Stimulated activated CD4-positive, alpha-beta T cell treated with anti-CD3 and anti-CD28 coated beads, Interleukin-15, amount 100 ng/mL, for 24 hours (primary cell): ENCODE measurements around the gene NOC4L.
"Not testable (repeated sequence)": the region's sequence is repeated elsewhere in the genome, so short reads cannot be mapped to it uniquely, and the experiment has no call there.

ENCODE experiments used
- DNase-seq: peaks from one replicate; pipeline ENCODE4 v3.0.0-alpha.2; 2020

Gene NOC4L

DNA sequence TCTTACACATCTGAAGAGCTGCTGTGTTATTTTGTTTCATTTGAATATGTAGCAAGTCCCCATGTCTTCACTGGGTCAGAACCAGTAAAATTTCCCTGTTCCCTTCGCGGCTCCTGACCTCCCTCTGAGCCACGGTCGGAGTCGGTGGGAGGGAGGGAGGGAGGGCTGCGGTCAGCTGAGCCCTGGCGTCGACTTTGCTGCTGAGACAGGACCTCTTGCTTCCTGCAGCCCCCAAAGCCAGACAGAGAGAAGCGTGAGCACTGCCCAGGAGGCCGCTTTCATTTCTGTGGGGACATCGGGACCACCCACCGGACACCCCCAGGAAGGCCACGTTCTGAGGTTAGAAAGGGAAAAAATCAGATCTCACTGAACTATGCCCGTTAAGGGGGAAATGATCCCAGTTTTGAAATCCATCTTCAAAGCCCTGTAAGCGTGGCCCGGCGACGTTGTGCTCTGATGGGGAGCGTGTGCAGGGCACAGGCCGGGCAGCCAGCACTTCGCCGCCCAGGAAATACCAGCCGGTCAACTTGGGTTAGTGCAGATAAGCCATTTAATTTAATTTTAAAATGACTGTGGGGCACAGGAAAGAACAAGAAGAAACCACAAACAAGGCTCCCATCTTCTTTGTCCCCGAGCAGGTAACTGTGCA is 42.1 kb downstream of the NOC4L start:
- DNase-seq = no peak

DNA sequence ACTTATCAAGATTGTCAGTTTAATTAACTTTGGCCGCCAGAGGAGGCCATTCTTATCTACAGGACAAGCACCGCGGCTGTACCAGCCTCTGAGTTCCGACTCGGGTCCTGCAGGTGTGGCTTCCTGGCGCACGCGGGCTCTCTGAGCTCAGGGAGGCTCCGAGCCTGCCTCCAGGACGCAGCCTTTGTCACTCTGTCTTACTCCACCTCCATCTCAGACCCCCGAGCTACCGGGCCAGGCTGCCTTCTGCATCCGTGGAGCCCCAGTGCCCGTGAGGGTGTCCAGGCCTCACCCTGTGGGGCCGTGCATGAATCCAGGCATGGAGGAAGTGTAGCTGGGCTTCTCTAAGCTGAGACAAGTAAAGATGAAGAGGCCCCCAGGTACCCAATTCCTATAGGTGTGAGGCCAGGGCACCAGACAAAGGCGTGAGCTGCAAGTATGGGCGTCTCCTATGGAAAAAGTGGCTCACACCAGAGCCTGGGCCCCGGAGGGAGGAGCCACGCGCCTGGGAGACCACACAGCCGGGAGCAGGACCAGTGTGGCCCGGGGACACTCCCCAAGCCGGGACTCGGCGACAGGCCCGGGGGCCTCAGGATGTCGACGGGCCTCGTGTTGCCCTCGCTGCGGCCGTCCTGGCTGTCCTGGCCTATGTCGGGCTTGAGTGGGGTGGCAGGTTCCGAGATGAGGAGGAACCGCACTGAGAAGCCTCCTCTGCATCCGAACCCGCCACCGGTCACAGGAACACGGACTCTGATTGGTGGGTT is 42.8 kb downstream of the NOC4L start:
- peak; percentile 34 for DNase-seq

- DNase-seq = no peak
These were observed 43.6 kb downstream of the NOC4L start for GRCh38 chr12:132187646-132188450.

DNA sequence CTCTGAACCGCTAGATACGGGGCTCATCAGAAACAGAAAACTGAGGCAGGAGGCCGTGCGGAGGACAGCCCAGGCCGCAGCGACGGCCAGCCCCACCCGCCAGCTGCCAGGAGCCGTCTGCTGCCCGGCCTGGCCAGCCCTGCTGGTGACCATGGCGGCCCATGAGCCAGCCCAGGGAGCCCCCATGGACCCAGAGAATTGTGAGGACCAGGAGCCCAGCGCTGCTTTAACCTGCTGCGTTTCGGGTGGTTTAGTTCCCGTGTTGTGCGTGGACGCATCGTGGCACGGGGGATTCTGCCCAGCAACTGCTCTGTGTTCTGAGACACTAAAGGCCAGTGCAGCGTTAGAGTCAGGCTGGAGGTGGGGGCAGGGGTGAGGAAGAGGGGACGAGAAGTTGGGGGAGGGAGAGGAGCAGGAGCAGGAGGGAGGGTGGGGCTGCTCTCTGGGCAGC is 44.2 kb downstream of the NOC4L start:
- no peak for DNase-seq

GRCh38 chr12:132188916-132189325 is 44.7 kb downstream of the NOC4L start:
- no peak for DNase-seq

DNA sequence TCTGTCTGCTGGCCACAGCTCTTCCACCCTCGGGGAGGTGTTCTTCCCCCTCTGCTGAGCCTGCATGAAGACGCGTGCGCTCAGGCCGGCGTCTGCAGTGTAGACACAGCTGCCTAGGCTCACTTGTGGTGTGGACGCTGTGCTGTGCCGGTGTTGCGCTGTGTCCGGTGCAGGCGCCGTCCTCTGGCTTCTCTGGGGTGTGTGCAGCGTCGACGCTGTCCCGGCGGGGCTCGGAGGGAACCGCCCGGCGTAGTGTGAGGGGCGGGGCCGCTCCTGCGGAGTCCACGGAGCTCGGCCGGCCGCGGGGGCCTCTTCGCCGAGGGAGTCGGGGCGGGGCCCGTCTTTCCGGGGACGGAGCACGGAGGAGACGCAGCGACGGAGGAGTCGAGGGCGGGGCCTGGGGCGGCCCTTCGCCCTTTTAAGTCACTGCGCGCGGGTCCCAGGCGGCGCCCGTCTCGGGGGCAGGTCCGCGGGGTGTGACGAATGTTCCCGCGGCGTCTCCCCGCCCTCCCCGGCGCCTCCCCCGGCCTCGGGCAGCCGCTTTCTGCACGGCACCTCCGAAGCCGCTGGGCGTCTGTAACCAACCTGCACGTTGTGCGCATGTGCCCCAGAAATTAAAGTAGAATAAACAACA is 45.2 kb downstream of the NOC4L start:
- peak; percentile 97 for DNase-seq

DNA sequence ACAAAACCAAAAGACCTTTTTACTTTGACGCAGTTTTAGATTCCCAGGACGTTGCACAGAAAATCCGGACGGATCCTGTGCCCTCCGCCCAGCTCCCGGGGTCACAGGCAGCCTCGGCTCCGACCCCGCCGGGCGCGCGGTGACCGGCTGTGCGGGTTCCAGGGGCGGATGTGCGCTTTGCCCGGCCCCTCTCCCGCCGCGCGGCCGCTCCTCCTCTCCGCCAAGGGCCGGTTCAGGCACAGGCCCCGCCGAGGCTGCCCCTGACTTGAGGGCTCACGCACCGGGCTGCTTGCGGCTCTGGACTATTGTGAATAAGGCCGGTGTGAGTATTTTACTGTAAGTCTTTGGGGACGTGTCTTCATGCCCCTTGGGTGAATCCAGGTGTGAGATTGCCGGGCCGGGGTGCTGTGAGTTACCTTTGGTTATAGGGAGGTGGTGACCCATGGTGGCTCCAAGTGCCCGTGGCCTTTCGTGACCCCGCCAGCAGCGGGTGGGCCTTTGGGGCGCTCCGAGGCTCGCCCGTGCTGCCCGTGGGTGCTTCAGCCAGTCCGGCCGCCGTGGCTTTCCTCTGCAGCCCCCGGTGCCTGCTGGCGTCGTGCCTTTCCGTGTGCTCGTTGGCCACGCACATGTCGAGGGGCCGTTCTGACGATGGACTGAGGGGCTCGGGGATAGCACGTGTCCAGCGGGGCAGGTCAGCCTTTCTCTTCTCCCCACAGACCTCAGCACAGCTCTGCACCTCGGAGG is 45.9 kb downstream of the NOC4L start:
- no peak for DNase-seq

- no peak for DNase-seq
These were observed 46.7 kb downstream of the NOC4L start for GRCh38 chr12:132190834-132191500.

DNA sequence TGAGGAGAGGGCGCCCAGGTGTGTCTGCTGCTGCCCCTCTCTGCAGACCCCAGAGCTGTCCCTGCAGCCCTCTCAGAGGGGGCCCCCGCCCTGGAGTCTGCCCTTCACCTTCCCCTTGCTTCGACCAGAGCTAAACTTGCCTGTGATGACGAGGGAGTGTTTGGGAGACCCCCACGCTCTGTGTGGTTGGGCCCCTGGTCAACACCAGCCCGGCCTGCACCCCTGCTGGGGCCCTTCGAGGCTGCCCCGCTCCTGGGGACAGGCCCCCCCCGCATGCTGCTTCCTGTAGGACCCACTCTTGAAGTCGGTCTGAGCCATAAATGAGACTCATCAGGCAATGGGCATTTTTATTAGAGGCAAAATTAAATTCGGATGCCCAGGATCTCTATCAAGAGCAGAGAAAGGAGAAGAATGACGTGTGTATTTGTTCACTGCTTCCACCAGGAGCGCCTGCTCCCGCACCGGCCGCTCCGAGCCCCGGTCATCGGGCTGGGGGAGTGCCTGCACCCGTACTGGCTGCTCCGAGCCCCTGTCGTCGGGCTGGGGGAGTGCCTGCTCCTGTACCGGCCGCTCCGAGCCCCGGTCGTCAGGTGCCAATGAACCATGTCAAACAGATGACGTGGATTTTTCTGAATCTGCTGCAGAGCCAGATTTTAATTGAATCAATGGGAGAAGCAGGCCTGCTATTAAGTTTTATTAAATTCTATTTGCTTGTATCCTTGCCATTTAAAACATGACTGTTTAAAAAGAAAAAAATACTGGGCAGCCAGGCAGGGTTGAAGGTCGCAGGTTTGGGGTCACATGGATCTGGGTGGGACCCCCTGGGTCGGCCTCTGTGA is 47.7 kb downstream of the NOC4L start:
- no peak for DNase-seq

DNA sequence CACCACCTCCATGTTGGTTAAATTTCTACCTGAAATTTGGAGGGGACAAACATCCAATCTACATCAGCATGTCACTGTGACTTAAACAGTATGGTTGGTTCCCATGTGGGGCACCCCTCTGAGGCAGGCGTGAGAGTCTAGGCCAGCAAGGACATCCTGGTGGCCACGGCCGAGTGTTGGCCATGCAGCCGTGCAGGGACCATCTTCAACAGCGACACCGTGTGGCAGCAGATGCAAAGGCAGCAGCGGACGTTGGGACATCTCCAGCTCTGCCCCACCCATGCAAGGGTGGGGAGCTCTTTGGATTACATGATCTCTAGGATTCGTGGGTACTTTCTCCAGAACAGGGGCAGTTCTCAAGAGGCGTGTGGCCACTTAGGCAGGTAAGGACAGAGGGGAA is 49.8 kb downstream of the NOC4L start:
- DNase-seq = peak; percentile 36

GRCh38 chr12:132194556-132194955 is 50.3 kb downstream of the NOC4L start:
- no peak for DNase-seq

DNA sequence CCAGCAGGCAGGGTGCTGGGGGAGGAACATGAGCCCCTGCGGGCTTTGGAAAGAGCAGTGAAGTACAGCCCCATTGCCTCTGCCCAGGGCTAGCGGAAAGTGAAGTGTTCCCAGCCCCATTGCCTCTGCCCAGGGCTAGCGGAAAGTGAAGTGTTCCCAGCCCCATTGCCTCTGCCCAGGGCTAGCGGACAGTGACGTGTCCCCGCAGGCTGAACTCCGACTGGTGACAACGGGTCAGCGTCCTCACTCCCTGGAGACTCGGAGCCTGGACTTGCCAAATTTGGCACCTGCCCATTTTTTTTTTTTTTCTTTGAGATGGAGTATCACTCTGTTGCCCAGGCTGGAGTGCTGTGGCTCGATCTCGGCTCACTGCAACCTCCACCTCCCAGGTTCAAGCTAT is 51.0 kb downstream of the NOC4L start:
- not testable (repeated sequence) for DNase-seq

GRCh38 chr12:132196038-132196872 is 52.0 kb downstream of the NOC4L start:
- DNase-seq = no peak

DNA sequence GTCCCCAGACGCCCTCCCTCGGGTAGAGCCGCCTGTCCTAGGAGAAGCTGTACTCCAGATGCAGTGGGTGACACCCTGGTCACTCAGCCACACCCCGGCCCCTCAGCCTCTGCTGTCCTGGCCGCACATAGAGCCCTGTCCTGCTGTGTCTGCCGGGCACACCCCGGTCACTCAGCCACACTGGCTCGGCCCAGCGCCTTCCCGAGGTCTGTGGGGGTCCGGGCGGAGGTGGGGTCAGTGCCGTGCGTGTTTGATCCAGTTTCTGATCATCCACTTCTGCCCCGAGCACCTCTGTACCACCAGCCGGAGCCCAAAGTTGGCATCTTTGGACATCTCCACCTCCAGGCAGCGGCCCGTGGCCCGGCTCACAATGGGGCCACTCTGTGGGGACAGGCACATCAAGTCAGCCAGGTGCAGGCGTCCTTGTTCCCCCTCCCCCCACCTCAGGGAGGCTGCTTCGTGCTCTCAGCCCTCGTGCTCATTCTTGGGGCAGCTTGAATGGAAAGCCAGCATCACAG is 52.7 kb downstream of the NOC4L start:
- no peak for DNase-seq

GRCh38 chr12:132197581-132198354 is 53.5 kb downstream of the NOC4L start:
- no peak for DNase-seq

DNA sequence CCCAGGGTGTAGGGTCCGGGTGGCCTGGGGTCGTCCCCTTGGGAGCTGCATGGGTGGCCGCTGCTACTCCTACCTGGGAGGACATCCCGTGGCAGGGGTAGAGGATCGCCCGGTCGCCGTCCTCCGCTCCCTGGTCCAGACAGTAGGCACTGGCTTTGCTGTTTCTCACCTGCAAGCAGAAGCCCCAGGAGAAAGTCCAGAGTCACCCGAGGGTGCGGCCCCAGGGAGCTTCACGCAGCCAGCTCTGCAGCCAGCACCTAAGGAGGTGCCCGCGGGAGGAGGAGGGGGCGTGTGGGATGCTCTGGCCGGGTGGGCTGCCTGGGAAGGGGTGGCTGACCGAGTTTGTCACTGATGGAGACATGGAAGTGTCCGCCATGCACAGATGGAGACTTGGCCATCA is 54.8 kb downstream of the NOC4L start:
- no peak for DNase-seq

GRCh38 chr12:132199526-132200319 is 55.5 kb downstream of the NOC4L start:
- no peak for DNase-seq

DNA sequence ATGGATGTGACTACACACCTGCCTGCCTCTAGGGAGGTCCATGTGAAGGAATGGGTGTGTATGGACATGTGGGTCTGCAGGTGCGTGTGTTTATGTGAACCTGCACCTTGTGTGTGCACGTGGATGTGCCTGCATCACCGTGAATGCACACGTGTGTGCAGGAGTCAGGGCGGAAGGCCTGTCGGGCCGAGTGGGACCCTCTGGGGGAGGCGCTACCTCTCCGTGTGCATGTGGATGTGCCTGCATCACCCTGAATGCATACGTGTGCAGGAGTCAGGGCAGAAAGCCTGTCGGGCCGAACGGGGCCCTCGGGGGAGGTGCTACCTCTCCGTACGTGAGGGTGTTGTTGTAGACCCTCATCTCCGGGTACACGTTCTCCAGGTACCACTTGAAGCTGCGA is 56.5 kb downstream of the NOC4L start:
- no peak for DNase-seq
